Erythroblast (primary cell): ENCODE data around the gene NNAT.

ENCODE experiments used
- GATA1 ChIP-seq: IDR thresholded peaks from 2 replicates; pipeline ENCODE4 v1.6.1; 2011; ENCODE audit warnings: low read depth, mild to moderate bottlenecking, control low read depth, low read length, moderate library complexity
- POLR2A ChIP-seq: IDR thresholded peaks from 2 replicates; pipeline ENCODE4 v1.6.1; 2011; ENCODE audit warnings: mild to moderate bottlenecking, low read length

DNA sequence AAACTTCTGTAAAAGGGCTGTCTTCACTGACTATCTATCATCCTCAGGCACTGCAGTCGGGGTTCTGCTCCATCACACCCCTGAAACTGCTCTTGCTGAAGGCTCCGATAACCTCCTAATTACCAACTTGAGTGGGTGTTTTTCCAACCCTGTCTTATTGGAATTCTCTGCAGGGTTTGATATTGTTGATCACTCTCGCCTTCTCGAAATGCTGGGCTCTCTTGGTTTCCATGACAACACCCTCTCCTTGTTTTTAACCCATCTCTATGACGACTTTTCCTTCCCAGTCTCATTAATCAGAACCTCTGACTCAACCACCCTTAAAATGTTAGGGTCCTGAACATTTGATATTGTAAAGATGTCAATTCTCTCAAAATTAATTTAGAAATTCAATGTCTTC lies 39.4 kb upstream of the NNAT start:
- TF ChIP-seq POLR2A, result no peak
- TF ChIP-seq GATA1, result no peak
